Measurements from ENCODE around the gene FOLR2.

DNA sequence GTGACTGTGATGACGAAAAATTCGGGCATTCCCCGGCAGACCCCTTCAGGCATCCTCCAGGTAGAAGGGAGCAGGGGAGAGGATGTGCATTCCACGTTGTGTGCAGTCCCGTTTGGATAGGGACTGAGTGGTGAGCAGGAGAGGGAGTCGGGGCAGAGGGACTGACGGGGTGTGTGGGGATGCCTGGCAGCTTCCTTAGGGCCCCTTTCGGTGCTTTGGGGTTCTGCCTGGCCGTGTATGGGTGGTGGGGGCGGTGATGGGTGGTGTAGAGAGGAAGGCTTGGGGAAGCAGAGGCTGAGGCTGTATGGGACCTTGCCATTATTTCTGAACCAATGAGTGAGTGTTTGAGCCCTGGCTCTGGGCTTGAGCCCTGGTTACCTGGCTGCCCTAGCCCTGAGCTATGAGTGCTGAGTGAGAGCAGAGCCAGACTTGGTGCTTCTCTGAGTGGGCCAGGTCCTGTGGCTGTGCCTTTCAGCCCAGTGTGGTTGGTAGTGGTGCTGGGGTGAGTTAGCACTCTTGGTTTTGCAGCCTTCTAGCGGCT lies 8.9 kb downstream of the FOLR2 start:
- TF ChIP-seq, protein P1, sequence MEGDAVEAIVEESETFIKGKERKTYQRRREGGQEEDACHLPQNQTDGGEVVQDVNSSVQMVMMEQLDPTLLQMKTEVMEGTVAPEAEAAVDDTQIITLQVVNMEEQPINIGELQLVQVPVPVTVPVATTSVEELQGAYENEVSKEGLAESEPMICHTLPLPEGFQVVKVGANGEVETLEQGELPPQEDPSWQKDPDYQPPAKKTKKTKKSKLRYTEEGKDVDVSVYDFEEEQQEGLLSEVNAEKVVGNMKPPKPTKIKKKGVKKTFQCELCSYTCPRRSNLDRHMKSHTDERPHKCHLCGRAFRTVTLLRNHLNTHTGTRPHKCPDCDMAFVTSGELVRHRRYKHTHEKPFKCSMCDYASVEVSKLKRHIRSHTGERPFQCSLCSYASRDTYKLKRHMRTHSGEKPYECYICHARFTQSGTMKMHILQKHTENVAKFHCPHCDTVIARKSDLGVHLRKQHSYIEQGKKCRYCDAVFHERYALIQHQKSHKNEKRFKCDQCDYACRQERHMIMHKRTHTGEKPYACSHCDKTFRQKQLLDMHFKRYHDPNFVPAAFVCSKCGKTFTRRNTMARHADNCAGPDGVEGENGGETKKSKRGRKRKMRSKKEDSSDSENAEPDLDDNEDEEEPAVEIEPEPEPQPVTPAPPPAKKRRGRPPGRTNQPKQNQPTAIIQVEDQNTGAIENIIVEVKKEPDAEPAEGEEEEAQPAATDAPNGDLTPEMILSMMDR (IDR thresholded peaks at IDR 0.05), result no peak
- no peak for TF ChIP-seq RCOR1 (IDR thresholded peaks at IDR 0.05; ENCODE audit: low read length)
- no peak for TF ChIP-seq NFIC (IDR thresholded peaks at IDR 0.05; ENCODE audit: borderline replicate concordance)
- TF ChIP-seq POLR2AphosphoS5 (IDR thresholded peaks at IDR 0.05; ENCODE audit: low read depth, low read length), result no peak
- no peak for TF ChIP-seq MXI1 (IDR thresholded peaks at IDR 0.05; ENCODE audit: low read depth, low read length)
- no peak for TF ChIP-seq RAD21 (IDR thresholded peaks at IDR 0.05; ENCODE audit: low read length)
- TF ChIP-seq, protein P2, sequence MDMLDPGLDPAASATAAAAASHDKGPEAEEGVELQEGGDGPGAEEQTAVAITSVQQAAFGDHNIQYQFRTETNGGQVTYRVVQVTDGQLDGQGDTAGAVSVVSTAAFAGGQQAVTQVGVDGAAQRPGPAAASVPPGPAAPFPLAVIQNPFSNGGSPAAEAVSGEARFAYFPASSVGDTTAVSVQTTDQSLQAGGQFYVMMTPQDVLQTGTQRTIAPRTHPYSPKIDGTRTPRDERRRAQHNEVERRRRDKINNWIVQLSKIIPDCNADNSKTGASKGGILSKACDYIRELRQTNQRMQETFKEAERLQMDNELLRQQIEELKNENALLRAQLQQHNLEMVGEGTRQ (IDR thresholded peaks at IDR 0.05; ENCODE audit: borderline replicate concordance, low read depth, low read length), result no peak
- no peak for TF ChIP-seq NRF1 (IDR thresholded peaks at IDR 0.05; ENCODE audit: low read depth, low read length)

Measured in SK-N-SH (cell line).